ENCODE data around the gene OLFML2A.

The OLFML2A gene

DNA sequence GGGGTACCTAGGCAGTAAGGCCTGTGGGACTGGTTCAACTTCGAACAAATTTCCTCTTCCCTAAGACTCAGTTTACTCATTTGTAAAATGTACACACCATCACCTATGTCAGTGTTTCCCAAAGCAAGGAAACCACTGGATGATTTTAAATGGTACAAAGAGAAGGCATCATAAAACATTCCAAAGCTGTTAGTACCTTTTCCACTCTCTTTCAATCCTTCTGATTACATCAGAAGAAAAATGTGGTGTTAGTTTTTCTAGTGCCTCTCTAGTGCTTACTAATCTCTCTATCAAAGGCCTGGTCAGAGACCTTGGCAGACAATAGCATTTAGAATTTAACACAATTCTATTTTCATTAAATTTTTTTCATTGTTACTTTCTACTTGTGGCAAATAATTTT lies 24.0 kb upstream of the OLFML2A start:
- Histone ChIP-seq H3K27ac (ENCODE audit: low read depth, low read length) (no peak overlapping the region), H3K27me3 (ENCODE audit: low read length) (no peaks in the 10 kb centered on the region), H3K9me3 (ENCODE audit: insufficient read depth, low read length) (no peaks in the 10 kb centered on the region), H3K4me2 (ENCODE audit: low read depth, low read length, poor library complexity, severe bottlenecking) (no peak overlapping the region), H3K36me3 (ENCODE audit: low read length) (no peaks in the 10 kb centered on the region), H3K9me2 (replicated peaks; ENCODE audit: insufficient read depth, low read length) (no peaks in the 10 kb centered on the region), H3K4me3 (ENCODE audit: insufficient read depth, low read length, poor library complexity, severe bottlenecking) (no peak overlapping the region), H3K9ac (ENCODE audit: low read length) (no peak overlapping the region), H2AFZ (ENCODE audit: low read depth, low read length, severe bottlenecking) (no peak overlapping the region), H4K20me1 (ENCODE audit: low read depth, low read length) (peaks cover 43% of the 10 kb centered on the region), H3K79me2 (ENCODE audit: insufficient read depth, low read length) (peaks cover 9% of the 10 kb centered on the region; the same call in 1 of the 2 replicates), H3F3A (ENCODE audit: insufficient read depth) (no peaks in the 10 kb centered on the region)
- TF ChIP-seq EZH2phosphoT487 (conservative IDR thresholded peaks at IDR 0.05; ENCODE audit: low read length) = no peak
- TF ChIP-seq, protein P1, sequence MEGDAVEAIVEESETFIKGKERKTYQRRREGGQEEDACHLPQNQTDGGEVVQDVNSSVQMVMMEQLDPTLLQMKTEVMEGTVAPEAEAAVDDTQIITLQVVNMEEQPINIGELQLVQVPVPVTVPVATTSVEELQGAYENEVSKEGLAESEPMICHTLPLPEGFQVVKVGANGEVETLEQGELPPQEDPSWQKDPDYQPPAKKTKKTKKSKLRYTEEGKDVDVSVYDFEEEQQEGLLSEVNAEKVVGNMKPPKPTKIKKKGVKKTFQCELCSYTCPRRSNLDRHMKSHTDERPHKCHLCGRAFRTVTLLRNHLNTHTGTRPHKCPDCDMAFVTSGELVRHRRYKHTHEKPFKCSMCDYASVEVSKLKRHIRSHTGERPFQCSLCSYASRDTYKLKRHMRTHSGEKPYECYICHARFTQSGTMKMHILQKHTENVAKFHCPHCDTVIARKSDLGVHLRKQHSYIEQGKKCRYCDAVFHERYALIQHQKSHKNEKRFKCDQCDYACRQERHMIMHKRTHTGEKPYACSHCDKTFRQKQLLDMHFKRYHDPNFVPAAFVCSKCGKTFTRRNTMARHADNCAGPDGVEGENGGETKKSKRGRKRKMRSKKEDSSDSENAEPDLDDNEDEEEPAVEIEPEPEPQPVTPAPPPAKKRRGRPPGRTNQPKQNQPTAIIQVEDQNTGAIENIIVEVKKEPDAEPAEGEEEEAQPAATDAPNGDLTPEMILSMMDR (IDR thresholded peaks at IDR 0.05; ENCODE audit: insufficient read depth, low read length, poor library complexity, severe bottlenecking) = no peak

DNA sequence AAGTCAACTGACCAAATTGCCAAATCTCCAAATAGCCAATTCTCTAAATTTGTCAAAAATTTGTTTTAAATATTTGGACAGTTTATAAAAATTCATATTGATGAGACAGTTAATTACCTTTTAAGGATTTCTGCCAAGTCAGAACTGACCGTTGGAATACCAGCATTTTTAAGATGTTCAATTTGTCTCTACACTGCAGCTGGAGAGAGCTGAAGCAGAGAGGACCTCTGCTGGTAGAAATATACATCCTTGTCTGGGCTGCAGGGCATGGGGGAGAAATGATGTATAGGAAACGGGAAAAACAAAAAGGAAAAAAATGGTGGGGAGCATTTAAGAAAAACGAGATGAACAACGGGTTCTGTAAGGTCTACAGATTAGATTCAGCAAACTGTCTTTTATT lies 22.6 kb upstream of the OLFML2A start:
- TF ChIP-seq EZH2phosphoT487 (conservative IDR thresholded peaks at IDR 0.05; ENCODE audit: low read length) = no peak
- TF ChIP-seq, protein P1 (IDR thresholded peaks at IDR 0.05; ENCODE audit: insufficient read depth, low read length, poor library complexity, severe bottlenecking) = no peak
- Histone ChIP-seq H3K4me2 (ENCODE audit: low read depth, low read length, poor library complexity, severe bottlenecking) (no peak overlapping the region), H4K20me1 (ENCODE audit: low read depth, low read length) (peaks cover 49% of the 10 kb centered on the region), H3K27ac (ENCODE audit: low read depth, low read length) (no peak overlapping the region), H3K27me3 (ENCODE audit: low read length) (no peaks in the 10 kb centered on the region), H3K79me2 (ENCODE audit: insufficient read depth, low read length) (peaks cover 12% of the 10 kb centered on the region; the same call in 1 of the 2 replicates), H3K9ac (ENCODE audit: low read length) (no peak overlapping the region), H3K9me2 (replicated peaks; ENCODE audit: insufficient read depth, low read length) (no peaks in the 10 kb centered on the region), H3F3A (ENCODE audit: insufficient read depth) (no peaks in the 10 kb centered on the region), H3K4me3 (ENCODE audit: insufficient read depth, low read length, poor library complexity, severe bottlenecking) (no peak overlapping the region), H2AFZ (ENCODE audit: low read depth, low read length, severe bottlenecking) (no peak overlapping the region), H3K36me3 (ENCODE audit: low read length) (no peaks in the 10 kb centered on the region), H3K9me3 (ENCODE audit: insufficient read depth, low read length) (no peaks in the 10 kb centered on the region)

DNA sequence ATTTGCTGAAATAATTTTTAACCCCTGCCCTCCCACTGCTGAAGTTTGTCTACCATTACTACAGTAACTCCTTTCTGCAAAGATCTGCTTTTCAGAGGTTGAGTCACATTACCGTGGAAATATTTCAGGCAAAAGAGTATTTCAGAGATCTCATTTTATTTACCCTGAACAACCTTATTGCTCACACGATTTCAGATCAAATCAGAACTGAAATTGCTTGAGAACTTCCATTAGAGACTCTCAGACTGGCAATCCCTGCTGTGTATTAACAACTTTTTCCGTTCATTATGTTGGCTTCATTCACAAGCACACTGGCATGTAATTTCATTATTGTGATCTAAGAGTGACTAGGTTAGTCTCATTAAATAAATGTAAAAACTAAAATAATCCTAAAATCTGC lies 21.9 kb upstream of the OLFML2A start:
- H2AFZ ChIP-seq (ENCODE audit: low read depth, low read length, severe bottlenecking) = no peak overlapping the region
- no peaks in the 10 kb centered on the region for H3K9me3 ChIP-seq (ENCODE audit: insufficient read depth, low read length)
- H3K27me3 ChIP-seq (ENCODE audit: low read length) = no peaks in the 10 kb centered on the region
- no peaks in the 10 kb centered on the region for H3K9me2 ChIP-seq (replicated peaks; ENCODE audit: insufficient read depth, low read length)
- peaks cover 44% of the 10 kb centered on the region for H4K20me1 ChIP-seq (ENCODE audit: low read depth, low read length)
- no peak overlapping the region for H3K9ac ChIP-seq (ENCODE audit: low read length)
- no peak overlapping the region for H3K27ac ChIP-seq (ENCODE audit: low read depth, low read length)
- H3K4me2 ChIP-seq (ENCODE audit: low read depth, low read length, poor library complexity, severe bottlenecking) = no peak overlapping the region
- no peaks in the 10 kb centered on the region for H3F3A ChIP-seq (ENCODE audit: insufficient read depth)
- no peak for TF ChIP-seq EZH2phosphoT487 (conservative IDR thresholded peaks at IDR 0.05; ENCODE audit: low read length)
- TF ChIP-seq, protein P1 (IDR thresholded peaks at IDR 0.05; ENCODE audit: insufficient read depth, low read length, poor library complexity, severe bottlenecking) = no peak
- no peak overlapping the region for H3K4me3 ChIP-seq (ENCODE audit: insufficient read depth, low read length, poor library complexity, severe bottlenecking)
- H3K36me3 ChIP-seq (ENCODE audit: low read length) = no peaks in the 10 kb centered on the region
- H3K79me2 ChIP-seq (ENCODE audit: insufficient read depth, low read length) = peaks cover 6% of the 10 kb centered on the region; the same call in 1 of the 2 replicates
